PC-9 (cell line): Measurements from ENCODE around the gene TMTC2. TPM values are rescaled to one million over a fixed set of nuclear protein-coding genes. Genes with fewer than 3 reads are reported as not detected.

Experiments
- BruUV-seq: library from RNA; stranded (reverse); fragments of 400-500 nt; replicated peaks from 2 replicates; lab custom pipeline; 2021; lab: Mats Ljungman, UMichigan
- CTCF ChIA-PET: fragments of 300-600 bp; sonication (Branson Sonifier 250); formaldehyde crosslinking; loops from one replicate; lab custom pipeline; 2022; ENCODE audit warnings: antibody characterized with exemption; lab: Charles Lee
- POLR2A ChIA-PET: fragments of 300-600 bp; sonication (Branson Sonifier 250); formaldehyde crosslinking; loops from one replicate; lab custom pipeline; 2022; ENCODE audit warnings: antibody characterized with exemption; ENCODE audit not compliant: unreplicated experiment; lab: Charles Lee
- DNase-seq, 2 experiments: peaks; one replicate each; pipeline versions ENCODE4 v3.0.0 to v3.0.0-alpha.2; 2015 to 2022; ENCODE audit warnings: mixed read lengths in 1 of 2
- H2AFZ ChIP-seq: fragments of 200-600 bp; sonication (generic); 2 replicates; pipeline ENCODE4 v1.8.1; 2017; ENCODE audit warnings: antibody characterized with exemption
- H3F3A ChIP-seq: fragments of 200-600 bp; sonication (generic); 2 replicates; pipeline ENCODE4 v1.8.1; 2017; ENCODE audit warnings: antibody characterized with exemption, mild to moderate bottlenecking, low read depth; ENCODE audit not compliant: insufficient read depth
- H3K27ac ChIP-seq: fragments of 200-600 bp; sonication (generic); 2 replicates; pipeline ENCODE4 v1.6.1; 2016; ENCODE audit warnings: mixed run types
- H3K27me3 ChIP-seq: fragments of 200-600 bp; sonication (generic); 2 replicates; pipeline ENCODE4 v1.6.1; 2016; ENCODE audit warnings: low read depth, mixed run types; ENCODE audit not compliant: insufficient read depth
- H3K36me3 ChIP-seq: fragments of 200-600 bp; sonication (generic); 2 replicates; pipeline ENCODE4 v1.6.1; 2016; ENCODE audit warnings: low read depth, mixed run types
- H3K4me1 ChIP-seq: fragments of 200-600 bp; sonication (generic); replicated peaks from 2 replicates; pipeline ENCODE4 v1.6.1; 2016; ENCODE audit warnings: mixed run types; ENCODE audit not compliant: insufficient read depth
- H3K4me2 ChIP-seq: fragments of 200-600 bp; sonication (generic); 2 replicates; pipeline ENCODE4 v1.6.1; 2017; ENCODE audit warnings: mixed run types
- H3K4me3 ChIP-seq: fragments of 200-600 bp; sonication (generic); 2 replicates; pipeline ENCODE4 v1.6.1; 2016; ENCODE audit warnings: mixed run types
- H3K79me2 ChIP-seq: fragments of 200-600 bp; sonication (generic); 2 replicates; pipeline ENCODE4 v1.6.1; 2017; ENCODE audit warnings: low read depth, mixed run types
- H3K9me2 ChIP-seq: fragments of 200-600 bp; sonication (generic); 2 replicates; pipeline ENCODE4 v1.8.1; 2017; ENCODE audit warnings: mild to moderate bottlenecking; ENCODE audit not compliant: insufficient read depth
- H3K9me3 ChIP-seq: fragments of 200-600 bp; sonication (generic); 2 replicates; pipeline ENCODE4 v1.8.1; 2016; ENCODE audit warnings: low read depth; ENCODE audit not compliant: insufficient read depth
- H4K20me1 ChIP-seq: fragments of 200-600 bp; sonication (generic); 2 replicates; pipeline ENCODE4 v1.8.1; 2017; ENCODE audit not compliant: insufficient read depth
- EZH2 ChIP-seq: fragments of 200-600 bp; sonication (generic); IDR thresholded peaks from 2 replicates; pipeline ENCODE4 v1.8.0; 2017; ENCODE audit warnings: antibody characterized with exemption, low read depth
- intact Hi-C: fragments of 100-400 bp; cut with micrococcal nuclease; formaldehyde crosslinking; loops from one replicate; pipeline ENCODE4 v1.10.0; 2022; ENCODE audit not compliant: unreplicated experiment
- total RNA-seq: library from RNA; stranded (reverse); gene quantifications from 2 replicates; pipeline ENCODE4 v1.2.3, GENCODE V29; 2021
- TF ChIP-seq, protein P1 (sequence below): fragments of 200-600 bp; sonication (generic); conservative IDR thresholded peaks from 2 replicates; pipeline ENCODE4 v1.6.1; 2017; ENCODE audit warnings: mixed run types, antibody characterized with exemption, mild to moderate bottlenecking, moderate library complexity

Gene TMTC2
- total RNA-seq, 1 experiment from 2014 or later: 8.6 TPM

DNA sequence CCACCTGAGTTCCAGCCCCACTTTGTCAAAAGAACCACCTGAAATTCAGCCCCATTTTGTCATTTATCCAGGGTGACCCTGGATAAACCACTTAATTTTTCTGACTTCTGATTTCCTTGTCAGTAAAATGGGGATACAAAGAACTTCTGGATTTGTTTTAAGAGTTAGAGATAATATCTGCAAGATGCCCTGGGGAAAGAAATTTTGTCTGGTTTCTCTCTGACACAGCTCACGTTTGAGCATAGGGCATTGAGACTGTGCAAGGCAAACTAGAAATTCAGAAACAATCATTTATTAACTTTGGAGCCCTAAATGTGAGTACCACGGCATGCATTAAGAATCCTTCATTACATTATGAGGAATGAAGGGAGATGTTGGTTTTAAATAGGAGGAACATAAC, 37.2 kb downstream of the TMTC2 start:
- ChIA-PET CTCF (interaction anchor here (0.6 kb wide), 1 partner anchor 34 kb away, joined by 3 read pairs; no protein-coding TSS in a partner anchor), POLR2A (interaction anchor here (0.5 kb wide), 1 partner anchor 38 kb away, joined by 4 read pairs; no protein-coding TSS in a partner anchor)
- Histone ChIP-seq H3K27me3 (no peaks in the 10 kb centered on the region), H3K36me3 (no peaks in the 10 kb centered on the region), H3K9me2 (no peaks in the 10 kb centered on the region), H3K4me3 (no peak overlapping the region), H3F3A (no peaks in the 10 kb centered on the region), H3K4me1 (no peaks in the 10 kb centered on the region), H2AFZ (no peak overlapping the region), H3K79me2 (no peaks in the 10 kb centered on the region), H4K20me1 (no peaks in the 10 kb centered on the region), H3K4me2 (no peak overlapping the region), H3K27ac (no peak overlapping the region), H3K9me3 (no peaks in the 10 kb centered on the region)
- BruUV-seq: no TSS peak
- TF ChIP-seq, protein P1, sequence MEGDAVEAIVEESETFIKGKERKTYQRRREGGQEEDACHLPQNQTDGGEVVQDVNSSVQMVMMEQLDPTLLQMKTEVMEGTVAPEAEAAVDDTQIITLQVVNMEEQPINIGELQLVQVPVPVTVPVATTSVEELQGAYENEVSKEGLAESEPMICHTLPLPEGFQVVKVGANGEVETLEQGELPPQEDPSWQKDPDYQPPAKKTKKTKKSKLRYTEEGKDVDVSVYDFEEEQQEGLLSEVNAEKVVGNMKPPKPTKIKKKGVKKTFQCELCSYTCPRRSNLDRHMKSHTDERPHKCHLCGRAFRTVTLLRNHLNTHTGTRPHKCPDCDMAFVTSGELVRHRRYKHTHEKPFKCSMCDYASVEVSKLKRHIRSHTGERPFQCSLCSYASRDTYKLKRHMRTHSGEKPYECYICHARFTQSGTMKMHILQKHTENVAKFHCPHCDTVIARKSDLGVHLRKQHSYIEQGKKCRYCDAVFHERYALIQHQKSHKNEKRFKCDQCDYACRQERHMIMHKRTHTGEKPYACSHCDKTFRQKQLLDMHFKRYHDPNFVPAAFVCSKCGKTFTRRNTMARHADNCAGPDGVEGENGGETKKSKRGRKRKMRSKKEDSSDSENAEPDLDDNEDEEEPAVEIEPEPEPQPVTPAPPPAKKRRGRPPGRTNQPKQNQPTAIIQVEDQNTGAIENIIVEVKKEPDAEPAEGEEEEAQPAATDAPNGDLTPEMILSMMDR: no peak
- TF ChIP-seq EZH2: no peak
- no peak for DNase-seq
- intact Hi-C loops: no loop called here

DNA sequence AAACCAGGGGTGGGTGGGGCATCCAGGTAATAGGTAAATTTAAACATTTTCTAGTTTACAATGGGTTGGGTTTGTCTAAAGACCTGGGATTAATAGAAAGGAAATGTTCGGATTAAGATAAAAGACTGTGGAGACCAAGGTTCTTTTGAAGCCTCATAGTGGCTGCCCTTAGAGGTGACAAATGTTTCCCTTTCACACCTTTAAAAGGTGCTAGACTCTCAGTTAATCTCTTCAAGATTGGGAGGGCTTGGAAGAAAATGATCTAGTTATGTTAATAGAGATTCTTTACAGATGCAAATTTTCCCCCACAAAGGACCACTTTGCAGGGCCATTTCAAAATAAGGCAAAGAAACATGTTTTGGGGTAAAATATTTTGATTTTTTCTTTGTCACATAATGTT, 39.0 kb downstream of the TMTC2 start:
- Histone ChIP-seq H3K9me2 (no peaks in the 10 kb centered on the region), H3K27ac (no peak overlapping the region), H2AFZ (no peak overlapping the region), H3F3A (no peaks in the 10 kb centered on the region), H3K79me2 (no peaks in the 10 kb centered on the region), H3K4me1 (no peaks in the 10 kb centered on the region), H3K4me3 (no peak overlapping the region), H3K4me2 (no peak overlapping the region), H4K20me1 (no peaks in the 10 kb centered on the region), H3K27me3 (no peaks in the 10 kb centered on the region), H3K9me3 (no peaks in the 10 kb centered on the region), H3K36me3 (no peaks in the 10 kb centered on the region)
- ChIA-PET POLR2A (no interaction called here), CTCF (no interaction called here)
- intact Hi-C loops: no loop called here
- TF ChIP-seq EZH2: no peak
- TF ChIP-seq, protein P1: no peak
- BruUV-seq: no TSS peak
- no peak for DNase-seq

DNA sequence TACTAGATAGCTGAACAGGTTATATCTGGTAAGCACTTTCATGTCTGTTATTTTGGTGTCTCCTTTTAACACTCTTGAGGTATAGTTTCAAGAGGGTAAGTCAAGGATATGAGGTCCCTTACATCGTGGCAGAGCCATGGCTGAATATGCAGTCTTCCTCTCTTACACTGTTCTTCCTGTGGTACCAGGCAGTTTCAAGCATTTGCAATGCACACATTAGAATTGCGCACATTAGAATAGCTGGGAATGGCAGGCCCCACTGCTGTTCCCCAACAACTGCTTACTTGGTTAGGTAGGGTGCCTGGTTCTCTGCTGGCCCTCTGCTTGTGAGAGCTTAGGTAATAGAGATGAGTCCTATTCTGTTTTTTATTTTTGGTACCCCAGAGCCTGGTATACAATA, 41.2 kb downstream of the TMTC2 start:
- no peak overlapping the region for H3K4me3 ChIP-seq
- TF ChIP-seq, protein P1: no peak
- TF ChIP-seq EZH2: no peak
- H3K9me3 ChIP-seq: no peaks in the 10 kb centered on the region
- no peaks in the 10 kb centered on the region for H4K20me1 ChIP-seq
- BruUV-seq: no TSS peak
- no peak for DNase-seq
- intact Hi-C loops: no loop called here
- H2AFZ ChIP-seq: no peak overlapping the region
- ChIA-PET POLR2A (no interaction called here), CTCF (no interaction called here)
- H3K9me2 ChIP-seq: no peaks in the 10 kb centered on the region
- H3K4me2 ChIP-seq: no peak overlapping the region
- H3K4me1 ChIP-seq: no peaks in the 10 kb centered on the region
- H3K27me3 ChIP-seq: no peaks in the 10 kb centered on the region
- no peaks in the 10 kb centered on the region for H3K36me3 ChIP-seq
- no peaks in the 10 kb centered on the region for H3K79me2 ChIP-seq
- no peak overlapping the region for H3K27ac ChIP-seq
- no peaks in the 10 kb centered on the region for H3F3A ChIP-seq
